ENCODE measurements around the gene CRYBB3. TPM values are rescaled to one million over a fixed set of nuclear protein-coding genes. Genes with fewer than 3 reads are reported as not detected.

CRYBB3 gene
- total RNA-seq, 1 experiment from 2014 or later = 0.64 TPM

DNA sequence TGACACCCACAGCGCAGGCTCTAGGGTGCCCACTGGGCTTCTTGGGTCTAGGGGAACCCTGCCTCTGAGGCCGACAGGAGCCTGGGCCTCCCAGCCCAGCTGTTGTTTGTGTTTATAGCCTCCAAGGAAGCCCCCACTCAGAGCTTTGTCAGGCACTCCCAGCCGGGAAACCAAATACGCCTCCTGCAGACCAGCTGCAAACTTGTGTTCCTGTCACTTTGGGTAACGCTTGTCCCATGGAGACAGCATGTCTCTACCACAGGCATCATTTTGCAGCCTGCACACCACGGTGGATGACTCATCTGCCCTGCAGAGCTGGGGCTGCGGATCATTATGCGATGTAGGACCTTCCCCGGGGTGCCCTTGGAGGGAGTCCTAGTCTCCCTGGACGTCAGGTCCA is 40.6 kb upstream of the CRYBB3 start:
- Histone ChIP-seq H3K9me3 (ENCODE audit: control insufficient read depth in 1 of 2, insufficient read depth in 1 of 2, low read depth in 1 of 2, low read length in 2 of 2) (no peaks in the 10 kb centered on the region), H3K4me1 (ENCODE audit: control insufficient read depth in 1 of 2, insufficient read depth in 2 of 2, low read length in 2 of 2) (peaks cover 3 to 6% of the 10 kb centered on the region in 2 experiments; a peak in 2 of 4 replicates), H3K4me2 (ENCODE audit: low read length) (no peak overlapping the region), H3K27me3 (ENCODE audit: insufficient read depth, low read length) (no peaks in the 10 kb centered on the region), H3K9ac (ENCODE audit: low read length) (no peak overlapping the region), H4K20me1 (ENCODE audit: insufficient read depth) (no peaks in the 10 kb centered on the region), H3K79me2 (ENCODE audit: insufficient read depth, low read length) (no peaks in the 10 kb centered on the region), H2AFZ (ENCODE audit: low read depth, low read length, poor library complexity, severe bottlenecking) (no peak overlapping the region), H3K27ac (ENCODE audit: low read depth, low read length) (no peak overlapping the region), H3K36me3 (ENCODE audit: control insufficient read depth in 1 of 2, insufficient read depth in 2 of 2, low read length in 2 of 2) (no peaks in the 10 kb centered on the region; a peak in 1 of 4 replicates), H3K4me3 (replicated peaks in 1 of 2; ENCODE audit: low read depth in 1 of 2, low read length in 2 of 2) (no peak overlapping the region), H3K9me2 (ENCODE audit: insufficient read depth) (no peaks in the 10 kb centered on the region)
- POLR2A ChIA-PET = no interaction called here
- intact Hi-C loops (cut with micrococcal nuclease) = no loop called here
- TF ChIP-seq FOSL1 (IDR thresholded peaks at IDR 0.05; ENCODE audit: low read depth) (no peak), ZBTB33 (IDR thresholded peaks at IDR 0.05; ENCODE audit: extremely low read depth, insufficient replicate concordance, low read length) (no peak), ZNF274 (IDR thresholded peaks at IDR 0.05; ENCODE audit: low read depth, low read length) (no peak), RAD21 (IDR thresholded peaks at IDR 0.05; ENCODE audit: low read depth) (no peak), YY1 (IDR thresholded peaks at IDR 0.05; ENCODE audit: extremely low read depth, insufficient replicate concordance, low read depth, low read length) (no peak), POLR2A (IDR thresholded peaks at IDR 0.05; ENCODE audit: borderline replicate concordance, extremely low read depth, insufficient read depth, insufficient read length) (no peak), SIN3A (IDR thresholded peaks at IDR 0.05; ENCODE audit: low read depth) (no peak), JUND (IDR thresholded peaks at IDR 0.05) (no peak), CEBPB (IDR thresholded peaks at IDR 0.05; ENCODE audit: low read depth) (no peak), EZH2 (IDR thresholded peaks at IDR 0.05) (no peak), ELF1 (IDR thresholded peaks at IDR 0.05; ENCODE audit: borderline replicate concordance, low read depth) (no peak), SP1 (IDR thresholded peaks at IDR 0.05; ENCODE audit: low read depth) (no peak), SRF (IDR thresholded peaks at IDR 0.05; ENCODE audit: low read depth) (no peak), POLR2AphosphoS5 (IDR thresholded peaks at IDR 0.05; ENCODE audit: low read depth, low read length) (no peak), ZFX (IDR thresholded peaks at IDR 0.05) (no peak)
- TF ChIP-seq, protein P1, sequence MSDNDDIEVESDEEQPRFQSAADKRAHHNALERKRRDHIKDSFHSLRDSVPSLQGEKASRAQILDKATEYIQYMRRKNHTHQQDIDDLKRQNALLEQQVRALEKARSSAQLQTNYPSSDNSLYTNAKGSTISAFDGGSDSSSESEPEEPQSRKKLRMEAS (IDR thresholded peaks at IDR 0.05) = no peak
- TF ChIP-seq, protein P2, sequence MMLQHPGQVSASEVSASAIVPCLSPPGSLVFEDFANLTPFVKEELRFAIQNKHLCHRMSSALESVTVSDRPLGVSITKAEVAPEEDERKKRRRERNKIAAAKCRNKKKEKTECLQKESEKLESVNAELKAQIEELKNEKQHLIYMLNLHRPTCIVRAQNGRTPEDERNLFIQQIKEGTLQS (IDR thresholded peaks at IDR 0.05) = no peak
- TF ChIP-seq, protein P3, sequence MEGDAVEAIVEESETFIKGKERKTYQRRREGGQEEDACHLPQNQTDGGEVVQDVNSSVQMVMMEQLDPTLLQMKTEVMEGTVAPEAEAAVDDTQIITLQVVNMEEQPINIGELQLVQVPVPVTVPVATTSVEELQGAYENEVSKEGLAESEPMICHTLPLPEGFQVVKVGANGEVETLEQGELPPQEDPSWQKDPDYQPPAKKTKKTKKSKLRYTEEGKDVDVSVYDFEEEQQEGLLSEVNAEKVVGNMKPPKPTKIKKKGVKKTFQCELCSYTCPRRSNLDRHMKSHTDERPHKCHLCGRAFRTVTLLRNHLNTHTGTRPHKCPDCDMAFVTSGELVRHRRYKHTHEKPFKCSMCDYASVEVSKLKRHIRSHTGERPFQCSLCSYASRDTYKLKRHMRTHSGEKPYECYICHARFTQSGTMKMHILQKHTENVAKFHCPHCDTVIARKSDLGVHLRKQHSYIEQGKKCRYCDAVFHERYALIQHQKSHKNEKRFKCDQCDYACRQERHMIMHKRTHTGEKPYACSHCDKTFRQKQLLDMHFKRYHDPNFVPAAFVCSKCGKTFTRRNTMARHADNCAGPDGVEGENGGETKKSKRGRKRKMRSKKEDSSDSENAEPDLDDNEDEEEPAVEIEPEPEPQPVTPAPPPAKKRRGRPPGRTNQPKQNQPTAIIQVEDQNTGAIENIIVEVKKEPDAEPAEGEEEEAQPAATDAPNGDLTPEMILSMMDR (IDR thresholded peaks at IDR 0.05 in 2 of 3, conservative IDR thresholded peaks at IDR 0.05 in 1 of 3; ENCODE audit: borderline replicate concordance in 1 of 3, insufficient read depth in 1 of 3, low read depth in 2 of 3, low read length in 2 of 3) = no peak
- RAD21 ChIA-PET (ENCODE audit: low non-redundant PET in 1 of 2, low total read pairs in 2 of 2, uncharacterized antibody in 2 of 2, unreplicated experiment in 2 of 2) = no interaction called here
- CTCF ChIA-PET = interaction anchor here (0.6 kb wide), 1 partner anchor 49 kb away, joined by 3 read pairs; no protein-coding TSS in a partner anchor
- no TSS peak for BruUV-seq (replicated peaks)
- no peak for DNase-seq (ENCODE audit: low read depth, low spot score)
- ATAC-seq = no peak

Measured in HCT116 (cell line).